NCI-H128 (cell line): ENCODE data around the gene ZDHHC14.

Experiments used
- DNase-seq: peaks from one replicate; lab custom pipeline; 2025; ENCODE audit not compliant: unreplicated experiment; lab: John Stamatoyannopoulos, UW

Gene ZDHHC14

DNA sequence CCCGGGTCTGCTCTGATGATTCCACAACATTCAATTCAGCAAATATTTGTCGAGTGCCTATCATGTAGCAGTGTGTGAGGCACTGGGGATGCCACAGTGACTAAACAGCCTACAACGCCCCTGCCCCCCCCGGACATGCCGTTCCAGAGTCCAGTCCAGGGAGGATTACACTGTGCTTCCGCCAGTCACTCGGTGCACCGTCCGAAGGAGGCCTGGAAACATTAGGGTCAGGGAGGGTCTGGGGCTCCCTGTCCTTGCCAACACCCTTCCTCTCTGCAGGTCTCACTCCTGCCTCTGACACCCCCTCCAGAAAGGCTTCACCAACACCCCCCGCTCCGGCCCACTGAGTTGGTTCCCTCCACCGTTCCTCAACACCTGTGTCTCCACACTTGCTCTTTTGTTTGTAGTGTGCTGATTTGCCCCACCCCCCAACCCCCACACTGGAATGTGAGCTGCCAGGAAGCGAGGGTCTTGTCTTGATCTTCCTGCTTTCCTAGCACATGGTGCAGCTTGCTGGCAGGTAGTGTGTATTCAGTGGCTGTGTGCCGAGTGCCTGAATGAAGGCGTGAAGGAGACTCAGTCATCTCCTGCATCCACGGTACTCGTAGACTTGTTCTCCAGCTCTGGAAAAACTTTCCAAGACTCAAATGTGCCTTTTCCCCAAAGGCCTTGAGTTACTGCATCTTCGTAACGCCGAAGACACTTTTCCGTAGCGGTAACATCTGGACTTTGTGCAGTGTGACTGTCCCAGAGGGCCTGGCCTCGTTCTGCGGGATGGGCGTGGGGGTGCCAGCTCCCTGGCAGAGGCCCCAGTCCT lies 150.4 kb downstream of the ZDHHC14 start:
- DNase-seq = no peak

DNA sequence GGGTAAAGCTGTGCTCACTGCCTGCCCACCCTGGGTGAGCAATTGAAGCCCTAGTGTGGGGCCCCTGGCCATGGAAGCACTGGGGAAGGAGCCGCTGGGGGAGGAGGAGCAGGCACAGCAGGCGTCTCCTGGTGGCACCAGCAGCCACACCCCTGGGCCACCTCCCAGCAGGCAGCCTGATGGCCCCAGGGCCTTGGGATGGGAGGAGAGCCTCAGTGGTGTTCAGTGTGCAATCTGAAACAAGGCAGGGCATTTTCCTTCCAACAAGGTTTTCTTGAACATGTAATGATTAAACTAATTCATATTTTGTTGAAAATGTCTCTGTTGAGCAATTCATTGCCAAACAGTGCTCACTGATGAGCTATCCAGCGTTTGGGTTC lies 151.0 kb downstream of the ZDHHC14 start:
- DNase-seq = no peak

DNA sequence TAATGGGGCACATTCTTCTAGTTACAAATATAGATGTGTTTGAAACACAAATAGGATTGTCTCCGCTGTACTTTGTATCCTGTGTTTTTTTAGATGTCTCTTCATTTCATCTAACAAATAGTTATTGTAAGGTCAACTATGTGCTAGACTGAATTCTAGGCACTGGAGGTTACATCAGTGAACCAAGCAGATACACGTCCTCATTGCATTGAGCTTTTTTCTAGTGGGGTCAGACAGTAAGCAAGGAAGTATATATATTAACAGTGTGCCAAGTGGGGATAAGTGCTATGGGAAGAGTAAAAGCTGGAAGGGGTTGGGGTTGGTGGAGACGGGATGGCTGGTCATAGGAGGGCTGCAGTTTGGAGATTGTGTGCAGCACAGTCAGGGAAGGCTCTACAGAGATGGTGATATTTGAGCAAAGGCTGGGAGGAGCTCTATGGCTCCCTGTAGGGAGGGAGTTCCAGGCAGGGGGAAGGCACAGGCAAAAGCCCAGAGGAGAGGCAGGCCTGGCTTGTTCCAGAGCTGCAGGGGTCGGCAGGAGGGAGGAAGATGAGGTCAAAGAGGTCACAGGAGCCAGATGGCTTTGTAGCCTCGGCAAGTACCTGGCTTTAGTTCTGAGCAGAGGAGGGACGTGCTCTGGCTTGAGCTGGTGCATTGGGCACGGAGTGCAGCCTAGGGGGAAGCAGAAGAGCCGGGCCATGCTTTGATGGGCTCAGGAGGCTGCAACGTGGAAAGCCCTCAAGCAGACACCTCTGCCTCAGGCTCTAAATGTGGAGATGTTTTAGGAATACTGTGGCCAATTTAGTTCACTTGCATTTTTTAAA lies 152.3 kb downstream of the ZDHHC14 start:
- no peak for DNase-seq

DNA sequence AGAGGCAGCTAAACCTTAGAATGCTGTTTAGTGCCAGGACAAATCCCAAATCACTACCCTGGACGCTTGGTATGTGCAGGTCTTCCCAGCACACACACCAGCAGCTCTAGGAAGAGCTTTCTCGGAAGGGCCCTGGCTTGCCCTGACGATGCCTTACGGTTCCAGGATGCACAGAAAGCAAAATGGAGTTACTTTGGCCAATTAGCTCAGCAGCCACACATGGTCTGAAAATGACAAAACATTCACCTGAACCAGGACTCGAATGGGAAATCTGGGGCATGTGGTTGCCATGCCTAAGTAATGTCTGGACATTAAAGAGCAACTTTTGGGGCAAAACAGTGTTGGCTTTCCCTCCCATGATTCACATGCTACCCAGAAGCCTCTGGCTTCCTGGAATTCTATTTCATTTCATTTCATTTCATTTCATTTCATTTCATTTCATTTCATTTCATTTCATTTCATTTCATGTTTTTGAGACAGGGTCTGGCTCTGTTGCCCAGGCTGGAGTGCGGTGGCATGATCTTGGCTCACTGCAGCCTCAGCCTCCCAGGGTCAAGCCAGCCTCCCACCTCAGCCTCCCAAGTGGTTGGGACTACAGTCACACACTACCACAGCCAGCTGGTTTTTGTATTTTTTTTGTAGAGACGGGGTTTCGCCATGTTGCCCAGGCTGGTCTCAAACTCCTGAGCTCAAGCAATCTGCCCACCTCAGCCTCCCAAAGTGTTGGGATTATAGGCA lies 153.3 kb downstream of the ZDHHC14 start:
- DNase-seq = no peak

DNA sequence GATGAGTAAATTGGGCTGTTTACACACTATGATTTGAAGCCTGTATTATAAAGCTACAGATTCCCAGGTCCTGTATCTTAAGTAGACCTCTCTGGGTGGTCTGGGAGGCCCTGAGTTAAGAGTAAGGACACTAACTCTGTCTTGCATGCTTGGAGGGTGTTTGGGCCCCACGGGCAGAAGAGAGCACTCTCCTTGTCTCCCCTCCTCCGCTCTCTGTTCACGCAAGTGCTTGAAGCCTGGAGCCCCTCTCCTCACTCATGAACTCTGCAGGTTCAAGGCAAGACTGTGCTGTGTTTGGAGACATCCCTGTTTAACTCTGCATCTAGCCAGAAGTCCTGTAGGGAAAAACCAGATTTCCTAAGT lies 154.0 kb downstream of the ZDHHC14 start:
- no peak for DNase-seq

DNA sequence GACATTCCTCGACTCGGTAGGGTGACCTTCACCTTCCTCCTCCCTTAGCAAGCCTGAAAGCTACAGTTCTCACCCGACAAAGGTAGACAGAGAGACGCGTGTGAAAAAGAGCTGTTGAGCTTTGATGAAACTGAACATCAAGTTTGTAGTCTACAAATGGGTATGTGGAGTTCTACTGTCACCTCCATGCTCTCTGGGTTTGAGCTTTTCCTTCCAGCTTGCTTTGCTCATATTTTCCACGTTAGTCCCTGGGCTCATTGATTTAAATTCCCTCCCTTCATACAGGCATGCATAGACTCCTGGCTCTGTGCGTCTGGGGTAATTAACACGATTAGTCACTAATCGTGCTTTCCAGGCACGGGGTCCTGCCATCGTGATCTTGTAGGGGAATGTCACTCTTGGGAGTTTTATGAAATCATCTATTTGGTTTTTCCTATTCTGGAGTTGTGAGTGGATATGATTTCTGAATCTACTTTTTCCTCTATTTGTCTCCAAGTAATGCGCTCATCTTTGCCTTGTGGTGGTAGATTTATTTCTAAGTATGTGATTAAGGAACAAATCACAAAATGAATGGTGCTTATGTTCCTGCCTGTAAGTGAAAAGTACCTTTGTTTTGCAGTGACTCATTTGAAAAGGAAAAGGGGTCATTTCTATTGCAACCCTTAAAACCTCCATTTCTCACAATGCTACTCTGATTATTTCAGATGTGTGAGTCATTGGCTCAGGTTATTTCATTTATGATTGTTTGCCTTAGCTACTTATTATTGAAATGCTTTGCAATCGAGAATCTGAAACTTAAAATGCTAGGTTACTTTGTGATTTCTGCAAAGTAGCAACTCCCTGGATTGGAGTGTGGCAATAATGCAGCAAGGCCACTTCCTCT lies 154.6 kb downstream of the ZDHHC14 start:
- no peak for DNase-seq

DNA sequence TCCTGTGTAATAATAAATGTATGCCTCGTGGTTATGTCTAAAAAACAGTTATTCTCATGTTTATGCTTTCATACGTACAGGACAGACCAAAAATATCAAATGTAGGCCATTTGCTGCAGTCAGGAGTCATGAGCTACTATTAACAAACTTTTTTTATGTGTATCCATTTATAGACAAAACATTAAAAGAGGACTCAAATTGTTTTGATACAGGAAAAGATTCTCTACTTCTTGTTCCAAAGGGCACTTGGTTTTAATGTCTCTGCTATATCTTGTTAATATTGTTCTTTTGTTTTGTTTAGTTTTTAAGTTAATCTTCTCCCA lies 155.2 kb downstream of the ZDHHC14 start:
- DNase-seq = no peak

- DNase-seq = no peak
Measured at GRCh38 chr6:157537556-157537955, 156.6 kb downstream of the ZDHHC14 start.

DNA sequence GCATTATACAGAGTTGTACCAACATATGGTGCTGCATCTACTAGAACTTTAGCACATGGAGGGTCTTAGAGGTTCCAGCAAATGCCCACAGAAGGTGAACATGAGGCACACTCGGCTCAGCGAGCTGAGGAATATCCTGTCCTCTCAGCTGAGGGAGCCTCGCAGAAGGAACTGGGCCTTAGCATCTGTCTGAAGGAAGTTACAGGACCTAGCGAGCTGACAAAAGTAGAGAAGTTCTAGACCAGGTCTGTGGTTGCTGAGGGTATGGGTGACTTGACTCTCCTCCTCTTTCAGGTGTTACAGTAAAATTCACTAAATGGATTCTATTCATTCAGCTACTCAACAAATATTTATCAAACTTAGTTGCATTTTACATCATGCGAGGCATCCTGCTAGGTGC lies 157.2 kb downstream of the ZDHHC14 start:
- no peak for DNase-seq

DNA sequence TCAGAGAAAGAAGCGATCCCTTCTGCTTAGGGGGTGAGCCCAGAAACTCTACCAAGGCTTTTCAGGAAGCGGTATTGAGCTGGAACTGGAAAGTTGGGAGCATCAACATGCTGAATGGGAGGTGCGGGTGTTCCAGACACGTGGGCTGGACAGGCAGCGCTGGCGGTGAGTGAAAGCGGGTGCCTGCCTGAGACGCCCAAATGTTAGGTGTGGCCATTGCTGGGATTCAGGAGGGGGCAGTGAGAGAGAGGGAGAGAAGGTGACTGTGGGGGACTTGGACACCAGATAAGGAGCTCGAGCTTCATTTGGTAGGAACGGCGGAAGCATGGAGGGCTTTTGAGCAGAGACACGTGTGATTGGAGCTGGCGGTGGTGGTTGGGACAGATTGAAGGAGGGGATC lies 157.7 kb downstream of the ZDHHC14 start:
- no peak for DNase-seq

DNA sequence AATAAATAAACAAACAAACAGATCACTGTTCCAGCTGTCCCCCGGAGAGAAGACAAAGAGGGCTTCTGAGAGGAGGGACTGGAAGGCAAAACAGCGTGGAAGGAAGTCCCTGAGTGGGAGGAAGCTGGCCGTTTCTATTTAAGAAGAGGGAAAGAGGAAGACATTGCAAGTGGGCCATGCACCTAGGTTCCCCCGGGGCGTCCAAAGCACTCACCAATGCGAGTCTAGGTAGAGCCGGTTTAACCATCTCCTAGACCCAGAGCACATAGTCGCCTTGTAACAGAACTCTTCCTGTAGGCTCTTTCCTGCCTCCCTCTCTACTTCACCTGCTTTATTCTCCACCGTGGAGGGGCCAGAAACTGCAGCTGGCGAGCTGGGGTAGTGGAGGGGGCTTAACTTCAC lies 158.4 kb downstream of the ZDHHC14 start:
- DNase-seq = no peak

GRCh38 chr6:157539900-157540752 lies 159.1 kb downstream of the ZDHHC14 start:
- no peak for DNase-seq

DNA sequence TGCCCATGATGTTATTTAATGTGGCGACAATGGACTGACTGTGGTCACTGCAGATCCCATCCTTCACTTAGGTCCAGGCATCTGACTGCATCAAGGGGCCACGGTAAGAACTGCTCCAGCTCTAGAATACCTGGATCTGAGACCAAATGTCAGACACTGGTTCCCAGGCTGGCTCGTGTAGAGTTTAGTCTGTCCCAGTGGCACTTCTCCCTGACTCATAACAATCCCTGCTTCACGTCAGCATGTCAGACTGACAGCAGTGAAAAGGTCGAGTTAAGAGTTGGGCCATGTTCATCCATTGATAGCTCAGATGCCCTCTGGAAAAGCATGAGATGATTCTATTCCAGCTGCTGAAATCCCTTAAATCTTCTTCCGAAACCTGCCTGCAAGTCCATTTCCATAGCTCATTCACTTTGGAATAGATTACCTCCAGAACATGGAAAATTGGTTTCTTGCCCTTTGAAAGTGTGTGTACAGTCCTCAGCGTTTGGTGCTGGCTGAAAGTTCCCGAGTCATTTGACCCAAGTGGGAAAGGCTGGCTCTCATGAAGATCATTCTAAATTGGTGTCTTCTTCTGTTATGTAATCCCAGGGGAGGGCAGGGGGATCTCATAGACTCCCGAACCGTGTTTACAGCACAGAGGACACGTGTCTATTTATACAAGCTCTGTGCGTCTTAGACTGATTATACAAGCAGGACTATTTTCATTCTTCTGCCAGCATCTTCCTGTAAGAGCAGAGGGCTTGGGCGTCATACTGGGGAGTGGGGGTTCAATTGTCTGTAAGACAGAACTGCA lies 160.8 kb downstream of the ZDHHC14 start:
- DNase-seq = no peak

GRCh38 chr6:157542414-157543160 lies 161.6 kb downstream of the ZDHHC14 start:
- no peak for DNase-seq

- no peak for DNase-seq
Measured at GRCh38 chr6:157546321-157546720, 165.3 kb downstream of the ZDHHC14 start.

- no peak for DNase-seq
Measured at GRCh38 chr6:157547112-157547511, 166.1 kb downstream of the ZDHHC14 start.

GRCh38 chr6:157548635-157549467 lies 167.9 kb downstream of the ZDHHC14 start:
- no peak for DNase-seq

GRCh38 chr6:157549468-157549745 lies 168.4 kb downstream of the ZDHHC14 start:
- DNase-seq = no peak
